Fibroblast of skin of scalp (primary cell): ENCODE data around the gene RBM23.
"Not testable (repeated sequence)": the region's sequence is repeated elsewhere in the genome, so short reads cannot be mapped to it uniquely, and the experiment has no call there.

Experiments
- DNase-seq: peaks from one replicate; pipeline ENCODE4 v3.0.0-alpha.2; 2013

RBM23 gene

GRCh38 chr14:22915886-22916521 is 2.9 kb downstream of the RBM23 start:
- DNase-seq: no peak

GRCh38 chr14:22914836-22915235 is 4.1 kb downstream of the RBM23 start:
- not testable (repeated sequence) for DNase-seq

GRCh38 chr14:22910916-22911315 is 8.0 kb downstream of the RBM23 start:
- DNase-seq: no peak

GRCh38 chr14:22908601-22909000 is 10.3 kb downstream of the RBM23 start:
- no peak for DNase-seq

- DNase-seq: no peak
These were observed 11.5 kb downstream of the RBM23 start for GRCh38 chr14:22907429-22907828.

GRCh38 chr14:22906073-22906472 is 12.9 kb downstream of the RBM23 start:
- DNase-seq: no peak

GRCh38 chr14:22905627-22906026 is 13.3 kb downstream of the RBM23 start:
- no peak for DNase-seq

GRCh38 chr14:22903742-22904087 is 15.2 kb downstream of the RBM23 start:
- DNase-seq: no peak

GRCh38 chr14:22901799-22902198 is 17.1 kb downstream of the RBM23 start:
- no peak for DNase-seq

- DNase-seq: peak; percentile 82
These were observed 18.7 kb downstream of the RBM23 start for GRCh38 chr14:22900081-22900799.

- DNase-seq: peak; percentile 89
These were observed 20.5 kb downstream of the RBM23 start for GRCh38 chr14:22898302-22899090.

GRCh38 chr14:22897357-22897756 is 21.6 kb downstream of the RBM23 start:
- DNase-seq: no peak

GRCh38 chr14:22896760-22897159 is 22.2 kb downstream of the RBM23 start:
- DNase-seq: no peak

- DNase-seq: no peak
These were observed 22.6 kb downstream of the RBM23 start for GRCh38 chr14:22896356-22896755.

- DNase-seq: no peak
These were observed 23.5 kb downstream of the RBM23 start for GRCh38 chr14:22895402-22895801.

GRCh38 chr14:22893706-22894105 is 25.2 kb downstream of the RBM23 start:
- no peak for DNase-seq

GRCh38 chr14:22892488-22892887 is 26.5 kb downstream of the RBM23 start:
- no peak for DNase-seq

- no peak for DNase-seq
These were observed 28.5 kb downstream of the RBM23 start for GRCh38 chr14:22890416-22890815.

GRCh38 chr14:22888662-22889061 is 30.3 kb downstream of the RBM23 start:
- no peak for DNase-seq

GRCh38 chr14:22887990-22888378 is 31.0 kb downstream of the RBM23 start:
- DNase-seq: no peak

GRCh38 chr14:22887260-22887989 is 31.5 kb downstream of the RBM23 start:
- peak; percentile 78 for DNase-seq

GRCh38 chr14:22886500-22887259 is 32.3 kb downstream of the RBM23 start:
- DNase-seq: peak; percentile 68
